GM12878 (cell line): ENCODE results near the gene TMED7. TPM values are rescaled to one million over a fixed set of nuclear protein-coding genes. Genes with fewer than 3 reads are reported as not detected.

ENCODE experiments used
- ATF7 ChIP-seq: fragments of 450-650 bp; IDR thresholded peaks from 2 replicates; pipeline ENCODE4 v1.6.1; 2016; ENCODE audit warnings: low read depth, mild to moderate bottlenecking
- BCL11A ChIP-seq: IDR thresholded peaks from 2 replicates; pipeline ENCODE4 v1.6.1; 2011; ENCODE audit warnings: low read depth, low read length
- CBFB ChIP-seq: IDR thresholded peaks from 2 replicates; pipeline ENCODE4 v1.6.1; 2016; ENCODE audit warnings: antibody characterized with exemption, low read depth
- CEBPB ChIP-seq, 2 experiments: fragments of 150-350 bp in 1 of 2; IDR thresholded peaks; 2 replicates each; pipeline ENCODE4 v1.6.1; 2012 to 2014; ENCODE audit warnings: low read depth in 2 of 2, low read length in 2 of 2, borderline replicate concordance in 1 of 2, inconsistent platforms in 1 of 2
- E2F4 ChIP-seq: IDR thresholded peaks from 2 replicates; pipeline ENCODE4 v1.6.1; 2012; ENCODE audit warnings: low read depth, low read length, improper control_type of control experiment
- ETV6 ChIP-seq, 2 experiments: fragments of 450-650 bp in 1 of 2; IDR thresholded peaks in 1 of 2; conservative IDR thresholded peaks in 1 of 2; 2 replicates each; pipeline ENCODE4 v1.6.1; 2014; ENCODE audit warnings: antibody characterized with exemption in 1 of 2, borderline replicate concordance in 1 of 2, low read depth in 1 of 2, mild to moderate bottlenecking in 1 of 2, moderate library complexity in 1 of 2
- HDAC6 ChIP-seq: fragments of 200-600 bp; sonication (generic); IDR thresholded peaks from one replicate; pipeline ENCODE4 v1.8.0; 2017; ENCODE audit warnings: antibody characterized with exemption; ENCODE audit not compliant: unreplicated experiment
- IKZF1 ChIP-seq: fragments of 450-650 bp; conservative IDR thresholded peaks from 2 replicates; pipeline ENCODE4 v1.6.1; 2017; ENCODE audit warnings: antibody characterized with exemption, mild to moderate bottlenecking
- JUND ChIP-seq: IDR thresholded peaks from 2 replicates; pipeline ENCODE4 v1.6.1; 2012; ENCODE audit warnings: low read depth, mild to moderate bottlenecking, low read length, improper control_type of control experiment, moderate library complexity
- MTA3 ChIP-seq: IDR thresholded peaks from 2 replicates; pipeline ENCODE4 v1.6.1; 2012; ENCODE audit warnings: low read length, inconsistent platforms, borderline replicate concordance
- NFIC ChIP-seq: IDR thresholded peaks from 2 replicates; pipeline ENCODE4 v1.6.1; 2012; ENCODE audit warnings: low read depth, mild to moderate bottlenecking, inconsistent platforms, low read length, moderate library complexity
- NFXL1 ChIP-seq: fragments of 450-650 bp; IDR thresholded peaks from 2 replicates; pipeline ENCODE4 v1.6.1; 2017; ENCODE audit warnings: antibody characterized with exemption, mild to moderate bottlenecking, borderline replicate concordance
- NFYA ChIP-seq: IDR thresholded peaks from 2 replicates; pipeline ENCODE4 v1.6.1; 2011; ENCODE audit warnings: low read depth, mild to moderate bottlenecking, low read length, improper control_type of control experiment, borderline replicate concordance
- NR2C1 ChIP-seq: fragments of 450-650 bp; IDR thresholded peaks from 2 replicates; pipeline ENCODE4 v1.6.1; 2017; ENCODE audit warnings: antibody characterized with exemption, mild to moderate bottlenecking, moderate library complexity
- NR2C2 ChIP-seq: IDR thresholded peaks from 2 replicates; pipeline ENCODE4 v1.6.1; 2011; ENCODE audit warnings: borderline replicate concordance, low read depth; ENCODE audit not compliant: control insufficient read depth, insufficient read length
- PBX3 ChIP-seq: IDR thresholded peaks from 2 replicates; pipeline ENCODE4 v1.6.1; 2011; ENCODE audit warnings: mild to moderate bottlenecking, low read depth, low read length, moderate library complexity; ENCODE audit not compliant: insufficient replicate concordance
- RCOR1 ChIP-seq: conservative IDR thresholded peaks from 2 replicates; pipeline ENCODE4 v1.6.1; 2012; ENCODE audit warnings: low read depth, low read length, improper control_type of control experiment
- SREBF2 ChIP-seq: IDR thresholded peaks from 2 replicates; pipeline ENCODE4 v1.6.1; 2012; ENCODE audit warnings: mild to moderate bottlenecking, low read length
- YY1 ChIP-seq: IDR thresholded peaks from 2 replicates; pipeline ENCODE4 v1.6.1; 2011; ENCODE audit warnings: low read depth, mild to moderate bottlenecking, low read length
- ZBED1 ChIP-seq: IDR thresholded peaks from 2 replicates; pipeline ENCODE4 v1.6.1; 2016; ENCODE audit warnings: borderline replicate concordance
- ZNF207 ChIP-seq: fragments of 450-650 bp; IDR thresholded peaks from 2 replicates; pipeline ENCODE4 v1.6.1; 2014; ENCODE audit warnings: antibody characterized with exemption, mild to moderate bottlenecking, borderline replicate concordance
- polyA plus RNA-seq, 11 experiments: library from polyadenylated mRNA; depleted of rRNA in 4 of 11; unstranded in 6 of 11; stranded (reverse) in 5 of 11; fragments of >200 nt; fragmentation: Nextera tagmentation in 4 of 11; fragmentation: Illumina TruSeq in 1 of 11; extraction: Ambion mirVana in 4 of 11; extraction: Trizol in 1 of 11; gene quantifications; 1 replicate in 1 of 11; 2 replicates in 10 of 11; pipeline versions ENCODE4 v1.2.1 to v1.2.3, GENCODE V29; 2011 to 2016; ENCODE audit warnings: inconsistent platforms in 2 of 11, missing spikeins in 2 of 11, low read depth in 1 of 11
- total RNA-seq, 4 experiments: library from RNA; depleted of rRNA in 3 of 4; stranded (reverse); fragments of >200 nt in 3 of 4; fragmentation: Illumina TruSeq in 1 of 4; extraction: Trizol in 1 of 4; gene quantifications; 2 replicates each; pipeline versions ENCODE4 v1.2.1 to v1.2.3, GENCODE V29; 2013 to 2021
- TF ChIP-seq, protein P1 (sequence below): fragments of 450-650 bp; IDR thresholded peaks from 2 replicates; pipeline ENCODE4 v1.6.1; 2017; ENCODE audit warnings: mild to moderate bottlenecking
- TF ChIP-seq, protein P2 (sequence below): IDR thresholded peaks from 2 replicates; pipeline ENCODE4 v1.6.1; 2012; ENCODE audit warnings: low read depth, low read length, improper control_type of control experiment

Gene TMED7
- total and polyA plus RNA-seq, 10 of the 15 experiments (the other 5 are each of a cell fraction or from before 2014, with no cell fraction given) = 8.0 to 37.3 (median 25.2) TPM

DNA sequence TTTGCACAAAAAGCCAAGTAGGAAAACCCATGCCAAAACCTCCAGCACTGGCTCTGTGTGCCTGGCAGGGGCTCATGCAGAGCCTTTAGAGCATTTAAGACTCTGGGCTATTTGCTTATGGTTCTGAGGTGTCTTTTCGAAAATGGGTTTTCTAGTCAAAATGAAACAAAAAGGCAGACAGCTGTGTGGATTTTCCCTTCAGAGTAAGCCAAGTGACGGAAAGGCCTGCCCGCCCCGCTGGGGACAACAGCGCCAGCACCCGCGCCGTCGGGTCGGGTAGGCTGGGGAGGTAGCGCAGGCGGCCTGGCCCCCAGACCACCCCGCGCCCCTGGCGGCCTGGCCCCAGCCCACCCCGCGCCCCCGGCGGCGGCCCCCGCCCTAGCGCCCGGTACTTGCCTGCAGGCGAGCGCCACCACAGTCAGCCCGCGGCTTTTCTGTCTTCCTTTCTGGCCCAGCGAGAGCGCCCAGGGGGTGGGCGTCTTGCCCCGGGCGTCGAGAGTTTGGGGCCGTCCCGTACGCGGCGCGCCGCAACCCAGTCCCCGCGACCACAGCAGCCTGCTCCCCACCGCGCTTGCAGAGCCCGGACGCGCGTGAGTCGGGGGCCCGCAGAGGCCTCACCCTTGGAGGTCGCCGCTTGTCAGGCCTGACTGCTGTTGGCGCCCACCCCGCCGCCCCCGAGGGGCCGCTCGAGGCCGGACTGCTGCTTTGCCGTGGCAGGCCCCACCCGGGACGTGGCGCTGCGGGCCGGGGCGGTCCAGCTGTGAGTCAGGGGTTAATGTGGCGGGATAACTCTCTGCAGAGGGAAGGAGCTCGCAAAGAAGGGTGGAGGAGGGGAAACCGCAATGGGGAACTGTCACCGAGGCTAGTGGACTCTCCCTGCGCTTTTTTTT lies 23.9 kb downstream of the TMED7 start, which contains the start of gene TICAM2 (continued):
- TF ChIP-seq HDAC6 (no peak), NR2C2 (no peak), NFIC (peak; percentile 52; the same call in 1 of the 2 replicates), E2F4 (no peak), NFYA (no peak), IKZF1 (peak; percentile 79), BCL11A (peak; percentile 70; the same call in 1 of the 2 replicates), SREBF2 (no peak), NFXL1 (no peak), MTA3 (no peak; the same call in 1 of the 2 replicates), ZBED1 (0 out of 2 replicates have a peak, but pooled peaks have one; percentile 50), JUND (peak; percentile 66), ETV6 (conservative IDR thresholded peaks at IDR 0.05 in 1 of 2, IDR thresholded peaks at IDR 0.05 in 1 of 2; ENCODE audit: borderline replicate concordance in 1 of 2, low read depth in 1 of 2) (peak in 1 of 2 experiments; percentile 64; a peak in 1 of 4 replicates), YY1 (peak; percentile 43; the same call in 1 of the 2 replicates), NR2C1 (no peak), PBX3 (peak; percentile 56), ZNF207 (0 out of 2 replicates have a peak, but pooled peaks have one; percentile 32), CEBPB (IDR thresholded peaks at IDR 0.05; ENCODE audit: borderline replicate concordance in 1 of 2, low read depth in 2 of 2, low read length in 2 of 2) (no peak), RCOR1 (no peak; the same call in 1 of the 2 replicates), CBFB (peak; percentile 84), ATF7 (peak; percentile 32; the same call in 1 of the 2 replicates)
- TF ChIP-seq, protein P1, sequence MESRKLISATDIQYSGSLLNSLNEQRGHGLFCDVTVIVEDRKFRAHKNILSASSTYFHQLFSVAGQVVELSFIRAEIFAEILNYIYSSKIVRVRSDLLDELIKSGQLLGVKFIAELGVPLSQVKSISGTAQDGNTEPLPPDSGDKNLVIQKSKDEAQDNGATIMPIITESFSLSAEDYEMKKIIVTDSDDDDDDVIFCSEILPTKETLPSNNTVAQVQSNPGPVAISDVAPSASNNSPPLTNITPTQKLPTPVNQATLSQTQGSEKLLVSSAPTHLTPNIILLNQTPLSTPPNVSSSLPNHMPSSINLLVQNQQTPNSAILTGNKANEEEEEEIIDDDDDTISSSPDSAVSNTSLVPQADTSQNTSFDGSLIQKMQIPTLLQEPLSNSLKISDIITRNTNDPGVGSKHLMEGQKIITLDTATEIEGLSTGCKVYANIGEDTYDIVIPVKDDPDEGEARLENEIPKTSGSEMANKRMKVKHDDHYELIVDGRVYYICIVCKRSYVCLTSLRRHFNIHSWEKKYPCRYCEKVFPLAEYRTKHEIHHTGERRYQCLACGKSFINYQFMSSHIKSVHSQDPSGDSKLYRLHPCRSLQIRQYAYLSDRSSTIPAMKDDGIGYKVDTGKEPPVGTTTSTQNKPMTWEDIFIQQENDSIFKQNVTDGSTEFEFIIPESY = no peak
- TF ChIP-seq, protein P2, sequence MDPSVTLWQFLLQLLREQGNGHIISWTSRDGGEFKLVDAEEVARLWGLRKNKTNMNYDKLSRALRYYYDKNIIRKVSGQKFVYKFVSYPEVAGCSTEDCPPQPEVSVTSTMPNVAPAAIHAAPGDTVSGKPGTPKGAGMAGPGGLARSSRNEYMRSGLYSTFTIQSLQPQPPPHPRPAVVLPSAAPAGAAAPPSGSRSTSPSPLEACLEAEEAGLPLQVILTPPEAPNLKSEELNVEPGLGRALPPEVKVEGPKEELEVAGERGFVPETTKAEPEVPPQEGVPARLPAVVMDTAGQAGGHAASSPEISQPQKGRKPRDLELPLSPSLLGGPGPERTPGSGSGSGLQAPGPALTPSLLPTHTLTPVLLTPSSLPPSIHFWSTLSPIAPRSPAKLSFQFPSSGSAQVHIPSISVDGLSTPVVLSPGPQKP = no peak
